WTC11 (cell line): ENCODE results near the gene SLC30A1. TPM values are rescaled to one million over a fixed set of nuclear protein-coding genes. Genes with fewer than 3 reads are reported as not detected.

Source experiments
- ATAC-seq: fragments of 200-7000 bp; cut with Tn5 transposase; 2 replicates; pipeline ENCODE4 v1.10.0; 2021; ENCODE audit warnings: mild to moderate bottlenecking, moderate library complexity
- CTCF ChIA-PET: fragments of 300-600 bp; sonication (Branson Sonifier 250); formaldehyde crosslinking; loops from one replicate; lab custom pipeline; 2021; ENCODE audit warnings: antibody characterized with exemption; lab: Charles Lee
- POLR2A ChIA-PET: fragments of 350-600 bp; sonication (Branson Sonifier 250); formaldehyde crosslinking; loops from one replicate; lab custom pipeline; 2021; ENCODE audit warnings: antibody characterized with exemption; lab: Charles Lee
- DNase-seq: peaks from one replicate; pipeline ENCODE4 v3.0.0; 2021; ENCODE audit warnings: low spot score
- H3K27ac Mint-ChIP-seq: 2 replicates; pipeline ENCODE4 v1.8.0; 2021; ENCODE audit warnings: mixed read lengths
- H3K27me3 Mint-ChIP-seq: 2 replicates; pipeline ENCODE4 v1.8.0; 2021; ENCODE audit warnings: low read depth, mild to moderate bottlenecking, moderate library complexity, mixed read lengths
- H3K36me3 Mint-ChIP-seq: 2 replicates; pipeline ENCODE4 v1.8.0; 2021; ENCODE audit warnings: mixed read lengths
- H3K4me1 Mint-ChIP-seq: 2 replicates; pipeline ENCODE4 v1.8.0; 2022; ENCODE audit warnings: mixed read lengths
- H3K4me3 Mint-ChIP-seq: 2 replicates; pipeline ENCODE4 v1.8.0; 2021; ENCODE audit warnings: mild to moderate bottlenecking, moderate library complexity, mixed read lengths
- H3K9me3 Mint-ChIP-seq: 2 replicates; pipeline ENCODE4 v1.8.0; 2021; ENCODE audit warnings: mixed read lengths
- AFF4 ChIP-seq: sonication (generic); formaldehyde crosslinking; IDR thresholded peaks from 2 replicates; pipeline ENCODE4 v1.8.1; 2023; ENCODE audit warnings: mild to moderate bottlenecking, missing genetic modification reagents, borderline replicate concordance
- ATF3 ChIP-seq: sonication (generic); formaldehyde crosslinking; conservative IDR thresholded peaks from 2 replicates; pipeline ENCODE4 v1.8.1; 2022; ENCODE audit warnings: mild to moderate bottlenecking, missing genetic modification reagents
- E2F5 ChIP-seq: sonication (generic); formaldehyde crosslinking; IDR thresholded peaks from 2 replicates; pipeline ENCODE4 v1.8.1; 2022; ENCODE audit warnings: mild to moderate bottlenecking, moderate library complexity, missing genetic modification reagents
- GTF2I ChIP-seq: fragments of 250-450 bp; sonication (Bioruptor Pico); conservative IDR thresholded peaks from 2 replicates; pipeline ENCODE4 v1.4.0; 2021; ENCODE audit warnings: mild to moderate bottlenecking
- HMGA2 ChIP-seq: fragments of 250-450 bp; sonication (Bioruptor Pico); IDR thresholded peaks from 2 replicates; pipeline ENCODE4 v1.4.0; 2021; ENCODE audit warnings: mild to moderate bottlenecking, moderate library complexity
- HMGXB4 ChIP-seq: sonication (generic); formaldehyde crosslinking; IDR thresholded peaks from 2 replicates; pipeline ENCODE4 v1.8.1; 2023; ENCODE audit warnings: mild to moderate bottlenecking, moderate library complexity, missing genetic modification reagents
- JUN ChIP-seq: sonication (generic); formaldehyde crosslinking; IDR thresholded peaks from 2 replicates; pipeline ENCODE4 v1.8.0; 2023; ENCODE audit warnings: mild to moderate bottlenecking, missing genetic modification reagents
- MYBL2 ChIP-seq: sonication (generic); formaldehyde crosslinking; IDR thresholded peaks from 2 replicates; pipeline ENCODE4 v1.8.1; 2023; ENCODE audit warnings: mild to moderate bottlenecking, moderate library complexity, missing genetic modification reagents
- NFATC4 ChIP-seq: fragments of 250-450 bp; sonication (Bioruptor Pico); IDR thresholded peaks from 2 replicates; pipeline ENCODE4 v1.9.0; 2021; ENCODE audit warnings: mild to moderate bottlenecking
- NR1H2 ChIP-seq: sonication (generic); formaldehyde crosslinking; IDR thresholded peaks from 2 replicates; pipeline ENCODE4 v1.9.0; 2021; ENCODE audit warnings: mild to moderate bottlenecking, moderate library complexity, missing genetic modification reagents
- PRRX2 ChIP-seq: fragments of 250-450 bp; sonication (Bioruptor Pico); IDR thresholded peaks from 2 replicates; pipeline ENCODE4 v1.8.0; 2021; ENCODE audit warnings: mild to moderate bottlenecking
- SMAD3 ChIP-seq: sonication (generic); formaldehyde crosslinking; IDR thresholded peaks from 2 replicates; pipeline ENCODE4 v1.8.0; 2022; ENCODE audit warnings: missing genetic modification reagents, mild to moderate bottlenecking, borderline replicate concordance
- SP1 ChIP-seq: sonication (generic); formaldehyde crosslinking; conservative IDR thresholded peaks from 2 replicates; pipeline ENCODE4 v1.8.1; 2022; ENCODE audit warnings: missing genetic modification reagents
- ZNF138 ChIP-seq: sonication (generic); formaldehyde crosslinking; conservative IDR thresholded peaks from 2 replicates; pipeline ENCODE4 v1.8.1; 2022; ENCODE audit warnings: mild to moderate bottlenecking, moderate library complexity, missing genetic modification reagents
- ZNF232 ChIP-seq: sonication (generic); formaldehyde crosslinking; IDR thresholded peaks from 2 replicates; pipeline ENCODE4 v1.8.0; 2022; ENCODE audit warnings: mild to moderate bottlenecking, missing genetic modification reagents
- ZNF263 ChIP-seq: sonication (generic); formaldehyde crosslinking; IDR thresholded peaks from 2 replicates; pipeline ENCODE4 v1.8.1; 2022; ENCODE audit warnings: low read depth, mild to moderate bottlenecking, moderate library complexity, missing genetic modification reagents
- total RNA-seq: library from RNA; stranded (reverse); gene quantifications from 3 replicates; pipeline ENCODE4 v1.2.3, GENCODE V29; 2021
- TF ChIP-seq, protein P1 (sequence below): fragments of 250-450 bp; sonication (Bioruptor Pico); IDR thresholded peaks from 2 replicates; pipeline ENCODE4 v2.1.2; 2022; ENCODE audit warnings: mild to moderate bottlenecking, moderate library complexity
- TF ChIP-seq, protein P2 (sequence below): sonication (generic); formaldehyde crosslinking; IDR thresholded peaks from 2 replicates; pipeline ENCODE4 v1.8.0; 2023; ENCODE audit warnings: missing genetic modification reagents
- TF ChIP-seq, protein P3 (sequence below): fragments of 250-450 bp; sonication (Bioruptor Pico); IDR thresholded peaks from 2 replicates; pipeline ENCODE4 v1.9.0; 2021; ENCODE audit warnings: moderate library complexity, mild to moderate bottlenecking, inconsistent platforms, borderline replicate concordance
- TF ChIP-seq, protein P4 (sequence below): sonication (generic); formaldehyde crosslinking; conservative IDR thresholded peaks from 2 replicates; pipeline ENCODE4 v1.8.1; 2023; ENCODE audit warnings: mild to moderate bottlenecking, low read depth, missing genetic modification reagents, moderate library complexity

SLC30A1 gene
- total RNA-seq, 1 experiment from 2014 or later: 20.0 TPM

GRCh38 chr1:211619033-211619996 lies 40.4 kb upstream of the SLC30A1 start:
- no peak overlapping the region for H3K4me3 Mint-ChIP-seq
- TF ChIP-seq ZNF232 (no peak), PRRX2 (CRISPR knock-in tag) (no peak)
- TF ChIP-seq, protein P1, sequence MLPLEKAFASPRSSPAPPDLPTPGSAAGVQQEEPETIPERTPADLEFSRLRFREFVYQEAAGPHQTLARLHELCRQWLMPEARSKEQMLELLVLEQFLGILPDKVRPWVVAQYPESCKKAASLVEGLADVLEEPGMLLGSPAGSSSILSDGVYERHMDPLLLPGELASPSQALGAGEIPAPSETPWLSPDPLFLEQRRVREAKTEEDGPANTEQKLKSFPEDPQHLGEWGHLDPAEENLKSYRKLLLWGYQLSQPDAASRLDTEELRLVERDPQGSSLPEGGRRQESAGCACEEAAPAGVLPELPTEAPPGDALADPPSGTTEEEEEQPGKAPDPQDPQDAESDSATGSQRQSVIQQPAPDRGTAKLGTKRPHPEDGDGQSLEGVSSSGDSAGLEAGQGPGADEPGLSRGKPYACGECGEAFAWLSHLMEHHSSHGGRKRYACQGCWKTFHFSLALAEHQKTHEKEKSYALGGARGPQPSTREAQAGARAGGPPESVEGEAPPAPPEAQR: no peak
- ChIA-PET POLR2A (interaction anchor here (0.6 kb wide), 1 partner anchor 358 kb away, joined by 4 read pairs; no protein-coding TSS in a partner anchor), CTCF (no interaction called here)
- peaks cover 4% of the 10 kb centered on the region; the same call in 1 of the 2 replicates for H3K4me1 Mint-ChIP-seq
- H3K9me3 Mint-ChIP-seq: no peaks in the 10 kb centered on the region
- DNase-seq (no peak), ATAC-seq (no peak)
- H3K27me3 Mint-ChIP-seq: no peaks in the 10 kb centered on the region
- no peaks in the 10 kb centered on the region for H3K36me3 Mint-ChIP-seq
- H3K27ac Mint-ChIP-seq: no peak overlapping the region

DNA sequence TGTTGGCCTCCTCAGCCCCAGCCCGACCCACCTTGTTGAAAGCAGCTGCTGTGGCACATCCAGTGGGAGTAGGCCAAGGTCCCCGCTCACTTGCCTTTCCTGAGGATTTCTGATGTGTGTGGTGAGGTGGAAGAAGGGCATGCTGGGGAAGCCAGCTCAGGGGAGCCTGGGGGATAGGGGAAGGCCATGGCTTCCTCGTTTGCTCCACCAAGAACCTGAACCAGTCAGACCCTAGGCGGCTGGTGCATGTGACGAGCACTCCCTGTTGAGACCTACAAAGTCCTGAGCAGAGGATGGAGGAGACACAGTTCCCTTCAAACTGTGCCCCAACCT lies 38.0 kb upstream of the SLC30A1 start:
- Mint-ChIP-seq H3K27ac (no peak overlapping the region), H3K4me1 (no peaks in the 10 kb centered on the region; the same call in 1 of the 2 replicates), H3K27me3 (no peaks in the 10 kb centered on the region), H3K36me3 (no peaks in the 10 kb centered on the region), H3K4me3 (no peak overlapping the region), H3K9me3 (no peaks in the 10 kb centered on the region)
- DNase-seq (no peak), ATAC-seq (no peak)
- ChIA-PET CTCF (no interaction called here), POLR2A (interaction anchor here (0.9 kb wide), 1 partner anchor 59 kb away, joined by 3 read pairs; the partner anchor contains the start of gene NEK2)
- TF ChIP-seq HMGXB4 (CRISPR knock-in tag) (no peak), NR1H2 (CRISPR knock-in tag) (no peak), JUN (CRISPR knock-in tag) (no peak), AFF4 (no peak), ZNF263 (CRISPR knock-in tag) (no peak), SP1 (CRISPR knock-in tag) (no peak), E2F5 (CRISPR knock-in tag) (no peak), ZNF138 (CRISPR knock-in tag) (no peak), NFATC4 (CRISPR knock-in tag) (no peak), SMAD3 (no peak), GTF2I (CRISPR knock-in tag) (no peak), HMGA2 (CRISPR knock-in tag) (no peak), ATF3 (CRISPR knock-in tag) (no peak), MYBL2 (no peak)
- TF ChIP-seq, protein P2, sequence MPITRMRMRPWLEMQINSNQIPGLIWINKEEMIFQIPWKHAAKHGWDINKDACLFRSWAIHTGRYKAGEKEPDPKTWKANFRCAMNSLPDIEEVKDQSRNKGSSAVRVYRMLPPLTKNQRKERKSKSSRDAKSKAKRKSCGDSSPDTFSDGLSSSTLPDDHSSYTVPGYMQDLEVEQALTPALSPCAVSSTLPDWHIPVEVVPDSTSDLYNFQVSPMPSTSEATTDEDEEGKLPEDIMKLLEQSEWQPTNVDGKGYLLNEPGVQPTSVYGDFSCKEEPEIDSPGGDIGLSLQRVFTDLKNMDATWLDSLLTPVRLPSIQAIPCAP (CRISPR knock-in tag): no peak
- TF ChIP-seq, protein P3, sequence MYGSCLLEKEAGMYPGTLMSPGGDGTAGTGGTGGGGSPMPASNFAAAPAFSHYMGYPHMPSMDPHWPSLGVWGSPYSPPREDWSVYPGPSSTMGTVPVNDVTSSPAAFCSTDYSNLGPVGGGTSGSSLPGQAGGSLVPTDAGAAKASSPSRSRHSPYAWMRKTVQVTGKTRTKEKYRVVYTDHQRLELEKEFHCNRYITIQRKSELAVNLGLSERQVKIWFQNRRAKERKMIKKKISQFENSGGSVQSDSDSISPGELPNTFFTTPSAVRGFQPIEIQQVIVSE (CRISPR knock-in tag): no peak
- TF ChIP-seq, protein P4, sequence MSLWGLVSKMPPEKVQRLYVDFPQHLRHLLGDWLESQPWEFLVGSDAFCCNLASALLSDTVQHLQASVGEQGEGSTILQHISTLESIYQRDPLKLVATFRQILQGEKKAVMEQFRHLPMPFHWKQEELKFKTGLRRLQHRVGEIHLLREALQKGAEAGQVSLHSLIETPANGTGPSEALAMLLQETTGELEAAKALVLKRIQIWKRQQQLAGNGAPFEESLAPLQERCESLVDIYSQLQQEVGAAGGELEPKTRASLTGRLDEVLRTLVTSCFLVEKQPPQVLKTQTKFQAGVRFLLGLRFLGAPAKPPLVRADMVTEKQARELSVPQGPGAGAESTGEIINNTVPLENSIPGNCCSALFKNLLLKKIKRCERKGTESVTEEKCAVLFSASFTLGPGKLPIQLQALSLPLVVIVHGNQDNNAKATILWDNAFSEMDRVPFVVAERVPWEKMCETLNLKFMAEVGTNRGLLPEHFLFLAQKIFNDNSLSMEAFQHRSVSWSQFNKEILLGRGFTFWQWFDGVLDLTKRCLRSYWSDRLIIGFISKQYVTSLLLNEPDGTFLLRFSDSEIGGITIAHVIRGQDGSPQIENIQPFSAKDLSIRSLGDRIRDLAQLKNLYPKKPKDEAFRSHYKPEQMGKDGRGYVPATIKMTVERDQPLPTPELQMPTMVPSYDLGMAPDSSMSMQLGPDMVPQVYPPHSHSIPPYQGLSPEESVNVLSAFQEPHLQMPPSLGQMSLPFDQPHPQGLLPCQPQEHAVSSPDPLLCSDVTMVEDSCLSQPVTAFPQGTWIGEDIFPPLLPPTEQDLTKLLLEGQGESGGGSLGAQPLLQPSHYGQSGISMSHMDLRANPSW (CRISPR knock-in tag): no peak
